Right lobe of liver (tissue), 6 donors: ENCODE results near the gene COL16A1. TPM values are rescaled to one million over a fixed set of nuclear protein-coding genes. Genes with fewer than 3 reads are reported as not detected.

Experiments used
- ATAC-seq, 4 donors: fragments of 200-7000 bp; cut with Tn5 transposase; one replicate each; pipeline ENCODE4 v1.9.1; 2020; ENCODE audit warnings: mild to moderate bottlenecking in 4 of 4, moderate library complexity in 4 of 4
- DNase-seq, 3 donors: peaks; one replicate each; pipeline ENCODE4 v3.0.0-alpha.2; 2020
- H3K27ac ChIP-seq, 3 donors: fragments of 200-600 bp; one replicate each; pipeline ENCODE4 v1.8.0; 2022
- H3K27me3 ChIP-seq, 2 donors: fragments of 200-600 bp; one replicate each; pipeline ENCODE4 v1.8.0; 2022
- H3K36me3 ChIP-seq, 4 donors: fragments of 200-600 bp; sonication (generic) in 1 of 4; one replicate each; pipeline versions ENCODE4 v1.5.1 to v1.8.0; 2017 to 2022; ENCODE audit warnings: control low read depth in 1 of 4
- H3K4me1 ChIP-seq, 4 donors: fragments of 200-600 bp; sonication (generic) in 1 of 4; one replicate each; pipeline versions ENCODE4 v1.5.1 to v1.8.0; 2017 to 2022; ENCODE audit warnings: control low read depth in 1 of 4
- H3K4me3 ChIP-seq, 3 donors: fragments of 200-600 bp; one replicate each; pipeline ENCODE4 v1.8.0; 2022
- H3K9me3 ChIP-seq, 4 donors: fragments of 200-600 bp; sonication (generic) in 1 of 4; one replicate each; pipeline versions ENCODE4 v1.5.1 to v1.8.0; 2017 to 2022; ENCODE audit warnings: control low read depth in 1 of 4
- POLR2A ChIP-seq: fragments of 450-650 bp; IDR thresholded peaks from one replicate; pipeline ENCODE4 v1.6.1; 2017; ENCODE audit warnings: antibody characterized with exemption, mild to moderate bottlenecking
- WGBS: methylation state at CpG from one replicate; pipeline ENCODE4 v1.1.6; 2018; ENCODE audit warnings: low coverage, low lambda C conversion rate; ENCODE audit not compliant: insufficient coverage; ENCODE audit errors: missing lambda C conversion rate; 5-methylcytosine and 5-hydroxymethylcytosine counted together
- intact Hi-C, 2 donors: fragments of 100-400 bp; cut with DNase I; formaldehyde crosslinking; loops; one replicate each; pipeline versions ENCODE4 v1.11.2 to v1.14.1; 2022
- total RNA-seq, 6 experiments: library from RNA; depleted of rRNA in 2 of 6; stranded (reverse); fragments of >200 nt in 2 of 6; fragmentation: NEBNext Ultra II Directional in 3 of 6; extraction: Animal tissue kit (Norgen Biotek cat#: 25700) in 3 of 6; gene quantifications; one replicate each; pipeline versions ENCODE4 v1.1.0 to v1.2.4, GENCODE V29; 2016 to 2023
- TF ChIP-seq, protein P1 (sequence below), 4 donors: fragments of 200-600 bp in 3 of 4; fragments of 450-650 bp in 1 of 4; IDR thresholded peaks; one replicate each; pipeline versions ENCODE4 v1.5.1 to v1.8.0; 2016 to 2022; ENCODE audit warnings: antibody characterized with exemption in 4 of 4, mild to moderate bottlenecking in 2 of 4
- donor health status: DM: no; HTN: yes; CAD: no.
- donor health status: DM: no; HTN: no; CAD: no.
- donor health status: DM: no; HTN: no; CAD: no.
- donor health status: DM: no; HTN: yes; CAD: no.
- donor health status: DM: no; HTN: yes; CAD: no.

COL16A1 gene
- total RNA-seq, 6 experiments from 2014 or later = 0.73 to 3.5 (median 1.9) TPM

DNA sequence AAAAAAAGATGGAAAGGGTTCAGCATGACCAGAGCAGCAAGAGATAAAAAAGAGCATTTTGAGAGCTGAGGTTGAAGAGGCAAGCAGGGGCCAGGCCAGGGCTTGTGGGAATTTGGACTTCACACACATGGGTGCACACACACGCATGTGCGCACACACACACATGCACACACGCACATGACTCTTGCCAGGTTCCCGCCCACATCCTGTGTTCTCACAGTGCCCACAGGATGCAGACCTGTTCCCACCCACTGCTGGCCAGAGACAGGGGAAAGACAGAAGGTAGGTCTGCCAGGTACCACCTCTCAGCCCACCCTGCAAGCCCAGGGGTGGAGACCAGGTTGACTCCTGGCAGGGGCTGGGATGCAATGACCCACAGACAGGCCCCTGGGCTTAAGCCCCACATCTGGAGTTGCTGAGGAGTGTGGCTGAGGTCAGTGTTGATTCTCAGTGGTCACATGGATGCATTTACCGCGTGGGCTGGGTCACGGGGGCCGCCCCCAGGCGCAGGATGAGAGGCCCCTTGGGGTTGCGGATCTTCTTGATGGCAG, 4.4 kb downstream of the COL16A1 start:
- 40% methylated on average over 2 of the region's 10 CpGs for WGBS
- DNase-seq = no peak

DNA sequence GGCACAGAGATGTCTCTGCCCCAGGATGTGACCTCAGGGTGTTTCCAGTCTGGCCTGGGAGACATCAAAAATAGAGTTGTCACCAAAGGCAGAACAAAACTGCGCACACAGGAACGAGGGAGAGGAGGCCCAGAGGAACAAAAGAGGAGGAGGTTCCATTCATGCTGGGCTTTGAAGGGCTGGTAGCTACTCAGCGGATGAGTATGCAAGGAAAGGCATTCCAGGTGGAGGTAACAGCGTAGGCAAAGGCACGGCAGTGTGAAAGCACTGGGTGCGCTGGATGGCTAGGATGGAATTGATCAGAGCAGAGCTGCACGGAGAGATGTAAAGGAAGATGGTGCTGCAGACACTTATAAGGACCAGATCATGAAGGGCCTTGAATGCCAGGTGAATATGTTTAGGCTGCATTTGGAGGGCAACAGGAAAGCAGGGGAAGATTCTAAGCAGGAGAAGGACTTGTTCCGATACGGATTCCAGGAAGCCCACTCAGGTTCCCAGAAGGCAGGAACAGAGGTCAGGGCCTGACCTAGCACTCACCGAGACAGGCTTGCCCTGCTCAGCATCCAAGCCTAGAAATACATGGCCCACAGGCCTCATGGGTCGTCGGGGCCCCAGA, 6.3 kb downstream of the COL16A1 start:
- Histone ChIP-seq H3K4me3 (no peak overlapping the region), H3K9me3 (no peaks in the 10 kb centered on the region), H3K36me3 (no peaks in the 10 kb centered on the region), H3K27ac (no peak overlapping the region), H3K27me3 (no peaks in the 10 kb centered on the region), H3K4me1 (peaks cover 0 to 14% (median 4%) of the 10 kb centered on the region in 4 donors)
- TF ChIP-seq, protein P1, sequence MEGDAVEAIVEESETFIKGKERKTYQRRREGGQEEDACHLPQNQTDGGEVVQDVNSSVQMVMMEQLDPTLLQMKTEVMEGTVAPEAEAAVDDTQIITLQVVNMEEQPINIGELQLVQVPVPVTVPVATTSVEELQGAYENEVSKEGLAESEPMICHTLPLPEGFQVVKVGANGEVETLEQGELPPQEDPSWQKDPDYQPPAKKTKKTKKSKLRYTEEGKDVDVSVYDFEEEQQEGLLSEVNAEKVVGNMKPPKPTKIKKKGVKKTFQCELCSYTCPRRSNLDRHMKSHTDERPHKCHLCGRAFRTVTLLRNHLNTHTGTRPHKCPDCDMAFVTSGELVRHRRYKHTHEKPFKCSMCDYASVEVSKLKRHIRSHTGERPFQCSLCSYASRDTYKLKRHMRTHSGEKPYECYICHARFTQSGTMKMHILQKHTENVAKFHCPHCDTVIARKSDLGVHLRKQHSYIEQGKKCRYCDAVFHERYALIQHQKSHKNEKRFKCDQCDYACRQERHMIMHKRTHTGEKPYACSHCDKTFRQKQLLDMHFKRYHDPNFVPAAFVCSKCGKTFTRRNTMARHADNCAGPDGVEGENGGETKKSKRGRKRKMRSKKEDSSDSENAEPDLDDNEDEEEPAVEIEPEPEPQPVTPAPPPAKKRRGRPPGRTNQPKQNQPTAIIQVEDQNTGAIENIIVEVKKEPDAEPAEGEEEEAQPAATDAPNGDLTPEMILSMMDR (IDR thresholded peaks at IDR 0.05) = no peak
- TF ChIP-seq POLR2A = no peak
- 85% methylated on average over 7 of the region's 12 CpGs for WGBS
- ATAC-seq (no peak), DNase-seq (no peak)
- intact Hi-C loops = no loop called here

More for the DNA sequence above, 4.4 kb downstream of the COL16A1 start:
- Histone ChIP-seq H3K4me3 (no peak overlapping the region), H3K9me3 (no peaks in the 10 kb centered on the region), H3K27ac (no peak overlapping the region), H3K4me1 (peaks cover 0 to 18% (median 4%) of the 10 kb centered on the region in 4 donors), H3K27me3 (no peaks in the 10 kb centered on the region), H3K36me3 (no peaks in the 10 kb centered on the region)
- TF ChIP-seq, protein P1 (IDR thresholded peaks at IDR 0.05) = no peak
- TF ChIP-seq POLR2A = no peak
- no peak for ATAC-seq
- intact Hi-C loops = no loop called here

DNA sequence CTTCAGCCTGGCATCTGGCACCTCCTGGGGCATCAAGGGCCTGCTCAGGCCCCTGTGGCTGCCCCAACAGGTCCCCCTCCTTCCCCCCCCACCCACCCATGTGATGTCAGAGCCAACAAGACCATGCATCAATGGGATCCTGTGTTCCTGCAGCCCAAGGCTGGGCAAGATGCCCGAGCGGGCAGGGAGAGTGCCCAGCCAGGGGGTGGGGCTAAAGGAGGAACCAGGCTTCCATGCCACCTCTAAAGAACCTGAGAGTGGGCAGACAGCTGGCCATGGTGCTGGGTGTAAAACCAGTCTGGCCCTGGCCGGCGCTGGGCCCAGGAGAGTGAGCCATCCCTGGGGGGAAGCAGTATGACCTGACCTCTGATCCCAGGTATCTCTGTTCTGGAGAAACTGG, 7.6 kb downstream of the COL16A1 start:
- Histone ChIP-seq H3K4me1 (peaks cover 0 to 8% (median 2%) of the 10 kb centered on the region in 4 donors), H3K27ac (no peak overlapping the region), H3K4me3 (no peak overlapping the region), H3K9me3 (no peaks in the 10 kb centered on the region), H3K36me3 (no peaks in the 10 kb centered on the region), H3K27me3 (no peaks in the 10 kb centered on the region)
- DNase-seq = no peak
- intact Hi-C loops = no loop called here
- no CpG with 5 or more reads among the region's 4 CpGs for WGBS
- no peak for ATAC-seq
- TF ChIP-seq, protein P1 (IDR thresholded peaks at IDR 0.05) = no peak
- TF ChIP-seq POLR2A = no peak

DNA sequence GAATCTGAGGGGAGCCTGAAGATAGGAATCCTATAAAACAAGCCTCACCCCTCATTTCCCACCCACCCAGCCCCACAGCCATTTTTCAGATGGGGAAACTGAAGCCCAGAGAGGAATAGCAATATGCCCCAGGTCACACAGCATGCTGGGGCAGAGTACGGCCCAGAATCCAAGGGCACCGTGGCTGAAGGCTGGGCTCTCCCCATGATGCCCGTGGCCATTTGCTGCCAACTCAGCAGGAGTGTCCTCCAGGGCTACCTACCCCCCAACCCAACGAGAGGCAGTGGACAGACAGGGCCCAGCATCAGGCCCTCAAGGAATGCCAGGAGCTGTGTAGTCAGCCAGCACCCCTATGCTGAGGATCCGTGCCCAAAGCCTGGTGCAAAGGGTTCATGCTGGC, 8.5 kb downstream of the COL16A1 start:
- DNase-seq (no peak), ATAC-seq (no peak)
- intact Hi-C loops = no loop called here
- no CpG with 5 or more reads among the region's 5 CpGs for WGBS
- Histone ChIP-seq H3K4me3 (no peak overlapping the region), H3K27me3 (no peaks in the 10 kb centered on the region), H3K27ac (no peak overlapping the region), H3K36me3 (no peaks in the 10 kb centered on the region), H3K9me3 (no peaks in the 10 kb centered on the region), H3K4me1 (no peaks in the 10 kb centered on the region)
- TF ChIP-seq POLR2A = no peak
- TF ChIP-seq, protein P1 (IDR thresholded peaks at IDR 0.05) = no peak
